GM19452 (cell line): ENCODE measurements around the gene INHBE.
"Not testable (repeated sequence)": the region's sequence is repeated elsewhere in the genome, so short reads cannot be mapped to it uniquely, and the experiment has no call there.

Experiments used
- ATAC-seq: cut with Tn5 transposase; IDR thresholded peaks from one replicate; pipeline ENCODE4 v1.9.1; 2021; ENCODE audit not compliant: unreplicated experiment

The INHBE gene

GRCh38 chr12:57475271-57476161 lies 20.4 kb downstream of the INHBE start:
- no peak for ATAC-seq

- peak; percentile 41 for ATAC-seq
These were observed 21.3 kb downstream of the INHBE start for GRCh38 chr12:57476162-57476992.

GRCh38 chr12:57476993-57477709 lies 22.0 kb downstream of the INHBE start:
- ATAC-seq, result no peak

- ATAC-seq, result peak; percentile 38
These were observed 22.9 kb downstream of the INHBE start for GRCh38 chr12:57477710-57478681.

- no peak for ATAC-seq
These were observed 23.9 kb downstream of the INHBE start for GRCh38 chr12:57479043-57479375.

- peak; percentile 45 for ATAC-seq
These were observed 24.4 kb downstream of the INHBE start, which contains the start of gene ARHGAP9 for GRCh38 chr12:57479376-57480115. Gene ARHGAP9, minus strand, starts transcription at chr12:57479866. Its CDS starts 460 bp downstream, at chr12:57479406.

- no peak for ATAC-seq
These were observed 26.6 kb downstream of the INHBE start for GRCh38 chr12:57481671-57482070.

- no peak for ATAC-seq
These were observed 28.4 kb downstream of the INHBE start for GRCh38 chr12:57483466-57483865.

GRCh38 chr12:57485695-57486094 lies 30.6 kb downstream of the INHBE start:
- ATAC-seq, result no peak

- ATAC-seq, result no peak
These were observed 32.0 kb downstream of the INHBE start for GRCh38 chr12:57487055-57487596.

- ATAC-seq, result peak; percentile 94
These were observed 32.7 kb downstream of the INHBE start, which contains the start of gene MARS1 for GRCh38 chr12:57487597-57488401. Gene MARS1, plus strand, starts transcription at chr12:57488068. Its CDS starts 23 bp downstream, at chr12:57488091.

- no peak for ATAC-seq
These were observed 33.5 kb downstream of the INHBE start for GRCh38 chr12:57488402-57489156.

- ATAC-seq, result no peak
These were observed 34.1 kb downstream of the INHBE start for GRCh38 chr12:57489157-57489641.

- no peak for ATAC-seq
These were observed 35.0 kb downstream of the INHBE start for GRCh38 chr12:57490126-57490525.

GRCh38 chr12:57491393-57492280 lies 36.5 kb downstream of the INHBE start:
- ATAC-seq, result no peak

- ATAC-seq, result not testable (repeated sequence)
These were observed 40.1 kb downstream of the INHBE start for GRCh38 chr12:57495051-57495701.
